Spleen (tissue), 7 donors: ENCODE results near the gene DBH.

Source experiments
- CTCF ChIP-seq, 11 experiments: fragments of 200-600 bp in 7 of 11; fragments of 450-650 bp in 4 of 11; sonication (generic) in 4 of 11; IDR thresholded peaks in 8 of 11; conservative IDR thresholded peaks in 3 of 11; 1 replicate in 7 of 11; 2 replicates in 4 of 11; pipeline versions ENCODE4 v1.4.0 to v1.8.0; 2016 to 2021; ENCODE audit warnings: antibody characterized with exemption in 11 of 11, inconsistent platforms in 4 of 11, mild to moderate bottlenecking in 1 of 11
- POLR2A ChIP-seq, 3 donors: fragments of 450-650 bp; IDR thresholded peaks; one replicate each; pipeline ENCODE4 v1.5.1; 2017; ENCODE audit warnings: antibody characterized with exemption in 3 of 3, mild to moderate bottlenecking in 1 of 3
- POLR2AphosphoS5 ChIP-seq, 3 donors: sonication (generic); formaldehyde crosslinking; IDR thresholded peaks; one replicate each; pipeline ENCODE4 v1.5.1; 2017; ENCODE audit warnings: antibody characterized with exemption in 3 of 3
- donor health status: DM: no; HTN: no; CAD: no; lungs with moderate emphysema.
- donor health status: DM: no; HTN: no; CAD: no.
- donor health status: DM: no; HTN: no; CAD: no.

- TF ChIP-seq CTCF (IDR thresholded peaks at IDR 0.05 in 8 of 11, conservative IDR thresholded peaks at IDR 0.05 in 3 of 11) (no peak), POLR2AphosphoS5 (IDR thresholded peaks at IDR 0.05) (no peak), POLR2A (IDR thresholded peaks at IDR 0.05) (no peak)
Measured at GRCh38 chr9:133682818-133683585, 46.8 kb downstream of the DBH start.
